Vagina (tissue), 2 donors: Measurements from ENCODE around the gene THAP4.

Experiments used
- CTCF ChIP-seq, 3 experiments: fragments of 450-650 bp in 2 of 3; fragments of 200-600 bp in 1 of 3; sonication (generic) in 1 of 3; IDR thresholded peaks; one replicate each; pipeline ENCODE4 v1.5.1; 2017 to 2019; ENCODE audit warnings: antibody characterized with exemption in 3 of 3, mild to moderate bottlenecking in 2 of 3, moderate library complexity in 2 of 3
- POLR2A ChIP-seq, 2 donors: fragments of 450-650 bp; IDR thresholded peaks; one replicate each; pipeline ENCODE4 v1.6.1; 2017; ENCODE audit warnings: antibody characterized with exemption in 2 of 2, mild to moderate bottlenecking in 2 of 2, moderate library complexity in 2 of 2
- POLR2AphosphoS5 ChIP-seq, 2 donors: sonication (generic); formaldehyde crosslinking; IDR thresholded peaks; one replicate each; pipeline ENCODE4 v1.9.0; 2017; ENCODE audit warnings: antibody characterized with exemption in 2 of 2, mild to moderate bottlenecking in 2 of 2, low read depth in 1 of 2; ENCODE audit not compliant: insufficient read depth in 1 of 2

- TF ChIP-seq POLR2A (IDR thresholded peaks at IDR 0.05) (no peak), CTCF (IDR thresholded peaks at IDR 0.05) (no peak), POLR2AphosphoS5 (IDR thresholded peaks at IDR 0.05; ENCODE audit: insufficient read depth in 1 of 2, low read depth in 1 of 2) (no peak)
Measured at GRCh38 chr2:241608881-241609280, 28.1 kb downstream of the THAP4 start.
